H9 (cell line): ENCODE data around the gene ME3. TPM values are rescaled to one million over a fixed set of nuclear protein-coding genes. Genes with fewer than 3 reads are reported as not detected.

Source experiments
- DNase-seq: peaks from one replicate; pipeline ENCODE4 v3.0.0-alpha.2; 2017
- H2AFZ ChIP-seq: one replicate; pipeline ENCODE4 v1.6.1; 2013; ENCODE audit warnings: mild to moderate bottlenecking, low read length, control low read depth, moderate library complexity
- H2AK5ac ChIP-seq: 2 replicates; pipeline ENCODE4 v1.6.1; 2013; ENCODE audit warnings: low read length, control low read depth, mixed read lengths; ENCODE audit not compliant: insufficient read length
- H2BK120ac ChIP-seq: one replicate; pipeline ENCODE4 v1.6.1; 2013; ENCODE audit warnings: low read depth, mild to moderate bottlenecking, low read length, control low read depth, inconsistent platforms; ENCODE audit not compliant: poor library complexity, severe bottlenecking
- H2BK12ac ChIP-seq: 2 replicates; pipeline ENCODE4 v1.6.1; 2013; ENCODE audit warnings: low read length, control low read depth, mixed read lengths, low read depth; ENCODE audit not compliant: insufficient read length
- H2BK15ac ChIP-seq: 2 replicates; pipeline ENCODE4 v1.6.1; 2013; ENCODE audit warnings: low read depth, low read length, control low read depth
- H2BK20ac ChIP-seq: one replicate; pipeline ENCODE4 v1.6.1; 2013; ENCODE audit warnings: low read depth, mild to moderate bottlenecking, low read length, control low read depth, inconsistent platforms; ENCODE audit not compliant: poor library complexity, severe bottlenecking
- H2BK5ac ChIP-seq: 2 replicates; pipeline ENCODE4 v1.6.1; 2013; ENCODE audit warnings: low read length, control low read depth, mixed read lengths; ENCODE audit not compliant: insufficient read length
- H3K14ac ChIP-seq: 2 replicates; pipeline ENCODE4 v1.6.1; 2013; ENCODE audit warnings: low read length, control low read depth; ENCODE audit not compliant: insufficient read depth
- H3K18ac ChIP-seq: 2 replicates; pipeline ENCODE4 v1.6.1; 2013; ENCODE audit warnings: low read depth, mild to moderate bottlenecking, mixed read lengths, low read length, control low read depth; ENCODE audit not compliant: insufficient read length
- H3K23ac ChIP-seq: 2 replicates; pipeline ENCODE4 v1.6.1; 2013; ENCODE audit warnings: low read length, control low read depth, mixed read lengths, low read depth; ENCODE audit not compliant: insufficient read length
- H3K23me2 ChIP-seq: 2 replicates; pipeline ENCODE4 v1.6.1; 2013; ENCODE audit warnings: low read depth, mild to moderate bottlenecking, mixed read lengths, low read length, control low read depth; ENCODE audit not compliant: insufficient read length, poor library complexity, severe bottlenecking
- H3K27ac ChIP-seq: 2 replicates; pipeline ENCODE4 v1.5.1; 2013; ENCODE audit warnings: low read length, control low read depth, mixed read lengths, low read depth; ENCODE audit not compliant: insufficient read length
- H3K27me3 ChIP-seq: 2 replicates; pipeline ENCODE4 v1.6.1; 2013; ENCODE audit warnings: low read length, control low read depth, inconsistent platforms; ENCODE audit not compliant: insufficient read depth
- H3K4ac ChIP-seq: 2 replicates; pipeline ENCODE4 v1.6.1; 2013; ENCODE audit warnings: low read depth, mild to moderate bottlenecking, control low read depth, inconsistent platforms, low read length, moderate library complexity
- H3K4me1 ChIP-seq: 2 replicates; pipeline ENCODE4 v1.6.1; 2013; ENCODE audit warnings: low read length, control low read depth, inconsistent platforms; ENCODE audit not compliant: insufficient read depth
- H3K4me2 ChIP-seq: 2 replicates; pipeline ENCODE4 v1.6.1; 2013; ENCODE audit warnings: low read length, control low read depth, mixed read lengths; ENCODE audit not compliant: insufficient read length, insufficient read depth
- H3K56ac ChIP-seq: 2 replicates; pipeline ENCODE4 v1.6.1; 2013; ENCODE audit warnings: low read depth, mild to moderate bottlenecking, mixed read lengths, low read length, control low read depth; ENCODE audit not compliant: insufficient read length
- H3K79me1 ChIP-seq: 2 replicates; pipeline ENCODE4 v1.6.1; 2013; ENCODE audit warnings: low read depth, mild to moderate bottlenecking, moderate library complexity, low read length, control low read depth, inconsistent platforms; ENCODE audit not compliant: insufficient read depth, poor library complexity, severe bottlenecking
- H3K79me2 ChIP-seq: 2 replicates; pipeline ENCODE4 v1.6.1; 2013; ENCODE audit warnings: low read length, control low read depth, inconsistent platforms; ENCODE audit not compliant: insufficient read depth
- H3K9ac ChIP-seq: 2 replicates; pipeline ENCODE4 v1.6.1; 2013; ENCODE audit warnings: low read length, control low read depth, mixed read lengths; ENCODE audit not compliant: insufficient read length; ENCODE audit errors: extremely low read depth
- H3K9me3 ChIP-seq: one replicate; pipeline ENCODE4 v1.6.1; 2013; ENCODE audit warnings: low read depth, low read length, inconsistent platforms; ENCODE audit not compliant: control insufficient read depth
- H3T11ph ChIP-seq: one replicate; pipeline ENCODE4 v1.6.1; 2013; ENCODE audit warnings: mild to moderate bottlenecking, low read length, control low read depth, inconsistent platforms
- H4K20me1 ChIP-seq: one replicate; pipeline ENCODE4 v1.6.1; 2013; ENCODE audit not compliant: control insufficient read depth, insufficient read length, insufficient read depth
- H4K5ac ChIP-seq: 2 replicates; pipeline ENCODE4 v1.6.1; 2013; ENCODE audit warnings: low read depth, mild to moderate bottlenecking, mixed read lengths, low read length, control low read depth; ENCODE audit not compliant: insufficient read length
- H4K8ac ChIP-seq: replicated peaks from 2 replicates; pipeline ENCODE4 v1.6.1; 2013; ENCODE audit warnings: low read length, control low read depth, mixed read lengths, low read depth; ENCODE audit not compliant: insufficient read length
- H4K91ac ChIP-seq: 2 replicates; pipeline ENCODE4 v1.6.1; 2013; ENCODE audit warnings: low read depth, mild to moderate bottlenecking, moderate library complexity, mixed read lengths, low read length, control low read depth; ENCODE audit not compliant: insufficient read length
- H3K27ac Mint-ChIP-seq, 3 experiments: 2 replicates in 2 of 3; 3 replicates in 1 of 3; pipeline ENCODE4 v1.8.0; 2020 to 2021; ENCODE audit warnings: mixed read lengths in 3 of 3, mild to moderate bottlenecking in 1 of 3, moderate library complexity in 1 of 3
- H3K27me3 Mint-ChIP-seq: 2 replicates; pipeline ENCODE4 v1.8.0; 2021; ENCODE audit warnings: low read depth, mild to moderate bottlenecking, moderate library complexity, mixed read lengths
- H3K36me3 Mint-ChIP-seq, 3 experiments: 2 replicates in 2 of 3; 3 replicates in 1 of 3; pipeline ENCODE4 v1.8.0; 2020 to 2021; ENCODE audit warnings: low read depth in 3 of 3, mixed read lengths in 3 of 3; ENCODE audit not compliant: insufficient read depth in 1 of 3
- H3K4me1 Mint-ChIP-seq, 2 experiments: 2 replicates each; pipeline ENCODE4 v1.8.0; 2020; ENCODE audit warnings: mixed read lengths in 2 of 2
- H3K4me3 Mint-ChIP-seq, 2 experiments: 2 replicates in 1 of 2; 3 replicates in 1 of 2; pipeline ENCODE4 v1.8.0; 2020 to 2021; ENCODE audit warnings: mild to moderate bottlenecking in 2 of 2, mixed read lengths in 2 of 2, moderate library complexity in 1 of 2
- H3K9me3 Mint-ChIP-seq, 2 experiments: 2 replicates in 1 of 2; 3 replicates in 1 of 2; pipeline ENCODE4 v1.8.0; 2020; ENCODE audit warnings: mild to moderate bottlenecking in 2 of 2, mixed read lengths in 2 of 2, moderate library complexity in 1 of 2
- CTCF ChIP-seq: fragments of 200-600 bp; sonication (generic); conservative IDR thresholded peaks from 3 replicates; pipeline ENCODE4 v1.8.0; 2021; ENCODE audit warnings: antibody characterized with exemption, mild to moderate bottlenecking
- WGBS: extraction: QIAGEN DNeasy Blood & Tissue Kit; methylation state at CpG from one replicate; pipeline ENCODE4 v1.1.7; 2013; ENCODE audit warnings: missing lambda C conversion rate, low lambda C conversion rate, mixed read lengths; ENCODE audit not compliant: insufficient read length; ENCODE audit errors: extremely low coverage; 5-methylcytosine and 5-hydroxymethylcytosine counted together
- total RNA-seq: library from RNA; stranded (reverse); gene quantifications from 2 replicates; pipeline ENCODE4 v1.2.1, GENCODE V29; 2021

ME3 gene
- total RNA-seq, 1 experiment from 2014 or later: 2.8 TPM

GRCh38 chr11:86418513-86418912, 253.9 kb downstream of the ME3 start:
- H3K4me2 ChIP-seq: no peak overlapping the region
- WGBS: 100% methylated on average over 2 of the region's 3 CpGs
- Mint-ChIP-seq H3K9me3 (no peaks in the 10 kb centered on the region), H3K4me1 (peaks cover 7 to 14% of the 10 kb centered on the region in 2 experiments), H3K27ac (no peak overlapping the region), H3K27me3 (no peaks in the 10 kb centered on the region), H3K36me3 (no peaks in the 10 kb centered on the region), H3K4me3 (no peak overlapping the region)
- no peak overlapping the region for H4K91ac ChIP-seq
- no peaks in the 10 kb centered on the region for H3K79me1 ChIP-seq
- H3K79me2 ChIP-seq: no peaks in the 10 kb centered on the region
- no peak overlapping the region for H4K8ac ChIP-seq
- H3T11ph ChIP-seq: no peak overlapping the region
- no peak overlapping the region for H2AK5ac ChIP-seq
- no peak overlapping the region for H3K4ac ChIP-seq
- H3K23ac ChIP-seq: no peak overlapping the region
- TF ChIP-seq CTCF: no peak
- no peak overlapping the region for H4K5ac ChIP-seq
- H3K14ac ChIP-seq: no peak overlapping the region
- no peak overlapping the region for H2BK15ac ChIP-seq
- no peak overlapping the region for H2BK120ac ChIP-seq
- no peak overlapping the region for H2BK5ac ChIP-seq
- no peak overlapping the region for H2BK20ac ChIP-seq
- H2BK12ac ChIP-seq: no peak overlapping the region
- H3K9ac ChIP-seq: no peak overlapping the region
- H3K18ac ChIP-seq: no peak overlapping the region
- H3K23me2 ChIP-seq: no peaks in the 10 kb centered on the region
- H4K20me1 ChIP-seq: no peaks in the 10 kb centered on the region
- H3K27ac ChIP-seq: no peak overlapping the region
- H3K4me1 ChIP-seq: no peaks in the 10 kb centered on the region
- H2AFZ ChIP-seq: no peak overlapping the region
- H3K9me3 ChIP-seq: no peaks in the 10 kb centered on the region
- H3K27me3 ChIP-seq: no peaks in the 10 kb centered on the region
- H3K56ac ChIP-seq: no peak overlapping the region
- DNase-seq: no peak
